EH (cell line): Measurements from ENCODE around the gene DSG2.
A peak's percentile ranks its signal among the peaks of the same experiment; 100 is the strongest.
"Not testable (repeated sequence)": the region's sequence is repeated elsewhere in the genome, so short reads cannot be mapped to it uniquely, and the experiment has no call there.

Source experiments
- DNase-seq: peaks from one replicate; pipeline ENCODE4 v3.0.0-alpha.2; 2015; ENCODE audit warnings: low read depth

Gene DSG2

GRCh38 chr18:31497836-31498573 lies at the start of gene DSG2:
Gene DSG2 (plus strand): TSS chr18:31498177. CDS start chr18:31498252, 75 bp downstream.
- DNase-seq, result peak; percentile 11

- no peak for DNase-seq
These were observed 47.6 kb upstream of the DSG2 start for GRCh38 chr18:31450409-31450808.

- DNase-seq, result no peak
These were observed 46.4 kb upstream of the DSG2 start for GRCh38 chr18:31451625-31452024.

GRCh38 chr18:31454066-31454708 lies 43.8 kb upstream of the DSG2 start:
- DNase-seq, result peak; percentile 42

GRCh38 chr18:31469629-31470028 lies 28.3 kb upstream of the DSG2 start:
- DNase-seq, result no peak

- no peak for DNase-seq
These were observed 19.3 kb upstream of the DSG2 start for GRCh38 chr18:31478688-31479087.

GRCh38 chr18:31482051-31482450 lies 15.9 kb upstream of the DSG2 start:
- no peak for DNase-seq

- no peak for DNase-seq
These were observed 14.6 kb upstream of the DSG2 start for GRCh38 chr18:31483396-31483795.

- no peak for DNase-seq
These were observed 13.5 kb upstream of the DSG2 start for GRCh38 chr18:31484461-31484860.

GRCh38 chr18:31486165-31486564 lies 11.8 kb upstream of the DSG2 start:
- no peak for DNase-seq

GRCh38 chr18:31487246-31488015 lies 10.5 kb upstream of the DSG2 start:
- peak; percentile 76 for DNase-seq

GRCh38 chr18:31489311-31489710 lies 8.7 kb upstream of the DSG2 start:
- DNase-seq, result no peak

GRCh38 chr18:31490387-31490786 lies 7.6 kb upstream of the DSG2 start:
- DNase-seq, result no peak

- no peak for DNase-seq
These were observed 7.1 kb upstream of the DSG2 start for GRCh38 chr18:31490833-31491232.

- DNase-seq, result no peak
These were observed 6.4 kb upstream of the DSG2 start for GRCh38 chr18:31491586-31491985.

GRCh38 chr18:31492671-31493070 lies 5.3 kb upstream of the DSG2 start:
- DNase-seq, result no peak

- no peak for DNase-seq
These were observed 4.8 kb upstream of the DSG2 start for GRCh38 chr18:31493171-31493570.

GRCh38 chr18:31493941-31494340 lies 4.0 kb upstream of the DSG2 start:
- no peak for DNase-seq

- not testable (repeated sequence) for DNase-seq
These were observed 3.2 kb upstream of the DSG2 start for GRCh38 chr18:31494705-31495244.

- DNase-seq, result no peak
These were observed 557 bp upstream of the DSG2 start for GRCh38 chr18:31497404-31497835.

GRCh38 chr18:31498574-31499524 lies 872 bp downstream of the DSG2 start:
- DNase-seq, result no peak
